ENCODE measurements around the gene RBM10.

RBM10 gene

DNA sequence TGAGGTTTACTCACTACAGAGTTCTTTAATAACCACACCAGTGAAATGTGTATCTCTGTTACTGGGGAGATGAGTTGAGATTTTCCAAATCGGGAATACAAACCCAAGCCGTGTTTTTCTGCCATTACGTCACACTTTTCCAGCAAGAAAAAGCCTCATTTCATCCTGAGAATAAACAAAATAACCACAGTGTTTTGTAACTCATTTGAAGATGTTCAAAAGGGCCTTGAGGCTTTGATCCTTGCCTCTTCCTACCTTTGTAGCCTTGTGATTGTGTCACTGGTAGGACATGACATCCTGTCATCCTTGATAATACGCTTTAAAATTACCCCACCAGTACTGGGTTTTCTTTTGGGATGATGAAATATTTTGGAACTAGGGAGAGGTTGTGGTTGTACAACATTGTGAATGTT, 90.7 kb downstream of the RBM10 start:
- DNase-seq (ENCODE audit: low read depth): peak; percentile 52
